Muscle of leg (tissue), 11 donors: ENCODE data around the gene PPP2R5C. TPM values are rescaled to one million over a fixed set of nuclear protein-coding genes. Genes with fewer than 3 reads are reported as not detected.

ENCODE experiments used
- DNase-seq: peaks from one replicate; pipeline ENCODE4 v3.0.0; 2013
- H3K27ac ChIP-seq: one replicate; pipeline ENCODE4 v1.5.1; 2013; ENCODE audit warnings: mild to moderate bottlenecking, low read length, control low read depth
- H3K27me3 ChIP-seq: one replicate; pipeline ENCODE4 v1.6.1; 2013; ENCODE audit warnings: low read length; ENCODE audit not compliant: control insufficient read depth, insufficient read depth
- H3K36me3 ChIP-seq: one replicate; pipeline ENCODE4 v1.6.1; 2013; ENCODE audit warnings: low read length; ENCODE audit not compliant: control insufficient read depth, insufficient read depth
- H3K4me1 ChIP-seq: one replicate; pipeline ENCODE4 v1.6.1; 2013; ENCODE audit warnings: low read length; ENCODE audit not compliant: control insufficient read depth, insufficient read depth
- H3K4me3 ChIP-seq: one replicate; pipeline ENCODE4 v1.5.1; 2013; ENCODE audit warnings: low read length, control low read depth
- H3K9me3 ChIP-seq: replicated peaks from 2 replicates; pipeline ENCODE4 v1.6.1; 2013; ENCODE audit warnings: low read depth, low read length; ENCODE audit not compliant: control insufficient read depth
- WGBS: methylation state at CpG from one replicate; pipeline ENCODE4 v1.1.5; 2013; ENCODE audit warnings: missing lambda C conversion rate; ENCODE audit not compliant: insufficient coverage; 5-methylcytosine and 5-hydroxymethylcytosine counted together
- polyA plus RNA-seq, 8 donors: library from polyadenylated mRNA; unstranded; fragments of 120-200 nt; gene quantifications; one replicate each; pipeline versions ENCODE4 v1.2.1 to v1.2.3, GENCODE V29; 2013; ENCODE audit warnings: inconsistent platforms in 1 of 8, low replicate concordance in 1 of 8; ENCODE audit not compliant: insufficient read length in 8 of 8, insufficient read depth in 1 of 8
- total RNA-seq: library from RNA; stranded (reverse); fragments of 120-200 nt; gene quantifications from one replicate; pipeline ENCODE4 v1.2.4, GENCODE V29; 2013

Gene PPP2R5C
- total and polyA plus RNA-seq, 9 donors, result 56.9 to 79.7 (median 65.9) TPM

DNA sequence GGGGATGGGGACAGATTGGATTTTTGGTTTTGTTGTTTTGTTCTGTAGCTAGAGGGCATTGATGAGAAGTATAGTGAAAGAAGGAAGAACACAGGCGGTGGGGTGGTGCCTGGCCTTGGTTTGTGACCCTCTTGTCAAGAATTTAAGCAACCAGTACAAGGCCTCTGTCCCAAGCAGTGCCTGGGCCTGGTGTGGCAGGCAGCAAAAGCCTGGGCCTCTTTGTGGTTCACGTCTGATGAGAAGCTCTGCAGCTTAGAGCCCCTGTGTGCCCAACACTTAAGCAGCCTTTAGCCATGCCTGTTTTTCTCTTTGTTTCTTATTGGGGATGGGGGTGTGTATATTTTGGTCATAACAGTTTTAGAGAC is 98.0 kb downstream of the PPP2R5C start:
- 94% methylated on average over 2 of the region's 2 CpGs for WGBS
- no peak overlapping the region for H3K27ac ChIP-seq
- H3K36me3 ChIP-seq, result peaks cover 32% of the 10 kb centered on the region

DNA sequence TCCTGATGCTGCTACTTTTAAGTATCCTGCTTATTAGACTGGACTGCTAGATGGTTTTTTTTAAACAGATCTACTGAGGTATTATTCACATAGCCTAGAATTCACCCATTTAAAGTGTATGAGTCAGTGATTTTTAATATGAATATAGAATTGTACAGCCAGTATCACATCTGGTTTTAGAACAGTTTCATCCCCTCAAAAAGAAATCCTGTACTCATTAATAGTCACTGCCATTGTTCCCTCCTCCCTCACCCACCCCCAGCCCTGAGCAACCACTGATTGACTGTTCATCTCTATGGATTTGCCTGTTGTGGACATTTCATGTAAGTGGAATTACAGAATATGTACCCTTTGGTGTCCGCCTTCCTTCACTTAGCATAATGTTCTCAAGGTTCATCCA is 98.4 kb downstream of the PPP2R5C start:
- no peak for DNase-seq
- H3K27me3 ChIP-seq, result no peaks in the 10 kb centered on the region
- no peaks in the 10 kb centered on the region for H3K4me1 ChIP-seq
- H3K4me3 ChIP-seq, result no peak overlapping the region
- no CpG with 5 or more reads among the region's 1 CpG for WGBS
- no peaks in the 10 kb centered on the region for H3K9me3 ChIP-seq
- H3K27ac ChIP-seq, result no peak overlapping the region
- peaks cover 36% of the 10 kb centered on the region for H3K36me3 ChIP-seq

More for the DNA sequence above, 98.0 kb downstream of the PPP2R5C start:
- no peaks in the 10 kb centered on the region for H3K9me3 ChIP-seq
- no peak for DNase-seq
- no peaks in the 10 kb centered on the region for H3K27me3 ChIP-seq
- H3K4me3 ChIP-seq, result no peak overlapping the region
- H3K4me1 ChIP-seq, result no peaks in the 10 kb centered on the region

DNA sequence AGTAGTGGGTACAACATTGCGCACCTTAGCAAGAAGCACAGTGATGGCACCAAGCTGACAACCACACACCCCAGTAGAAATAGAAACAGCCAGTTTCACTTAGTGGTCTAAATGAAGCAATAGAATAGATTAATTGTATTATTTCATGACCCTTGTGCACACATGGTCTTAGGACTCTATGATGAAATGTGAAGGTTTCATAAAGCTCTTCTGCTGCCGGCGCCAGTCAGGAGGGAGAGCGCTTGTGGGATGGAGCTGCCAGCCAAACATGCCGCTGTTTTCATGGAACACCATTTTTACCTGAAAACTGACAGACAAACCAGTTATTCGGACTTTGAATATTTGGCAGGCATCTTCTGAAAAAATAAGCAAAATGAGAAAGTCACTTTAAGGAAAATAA is 100.0 kb downstream of the PPP2R5C start:
- WGBS, result 90% methylated on average over 5 of the region's 6 CpGs
- no peaks in the 10 kb centered on the region for H3K4me1 ChIP-seq
- no peak overlapping the region for H3K27ac ChIP-seq

DNA sequence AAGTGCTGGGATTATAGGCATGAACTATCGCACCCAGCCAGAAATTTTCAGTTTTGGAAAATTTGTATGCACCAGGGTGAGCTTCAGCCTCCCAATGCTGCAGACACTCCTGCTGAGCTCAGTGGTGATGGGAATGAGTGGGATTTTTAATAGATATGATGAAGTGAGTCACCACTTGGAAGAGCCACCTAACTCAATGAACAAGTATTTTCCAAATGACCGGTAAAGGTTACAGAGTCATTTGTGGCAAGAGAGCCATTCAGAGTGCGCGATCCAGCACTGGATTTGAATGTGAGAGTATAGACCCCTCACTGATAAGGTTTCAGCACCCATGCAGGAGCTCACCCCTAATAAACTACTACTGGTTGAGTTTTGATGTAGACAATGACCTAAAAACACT is 100.7 kb downstream of the PPP2R5C start:
- H3K4me1 ChIP-seq, result no peaks in the 10 kb centered on the region
- no peaks in the 10 kb centered on the region for H3K27me3 ChIP-seq
- WGBS, result no CpG with 5 or more reads among the region's 4 CpGs
- DNase-seq, result peak; percentile 45
- peaks cover 42% of the 10 kb centered on the region for H3K36me3 ChIP-seq
- no peak overlapping the region for H3K4me3 ChIP-seq
- H3K9me3 ChIP-seq, result no peaks in the 10 kb centered on the region
- H3K27ac ChIP-seq, result no peak overlapping the region

More for the DNA sequence above, 100.0 kb downstream of the PPP2R5C start:
- H3K4me3 ChIP-seq, result no peak overlapping the region
- H3K36me3 ChIP-seq, result peaks cover 44% of the 10 kb centered on the region
- no peaks in the 10 kb centered on the region for H3K9me3 ChIP-seq
- H3K27me3 ChIP-seq, result no peaks in the 10 kb centered on the region
- no peak for DNase-seq

DNA sequence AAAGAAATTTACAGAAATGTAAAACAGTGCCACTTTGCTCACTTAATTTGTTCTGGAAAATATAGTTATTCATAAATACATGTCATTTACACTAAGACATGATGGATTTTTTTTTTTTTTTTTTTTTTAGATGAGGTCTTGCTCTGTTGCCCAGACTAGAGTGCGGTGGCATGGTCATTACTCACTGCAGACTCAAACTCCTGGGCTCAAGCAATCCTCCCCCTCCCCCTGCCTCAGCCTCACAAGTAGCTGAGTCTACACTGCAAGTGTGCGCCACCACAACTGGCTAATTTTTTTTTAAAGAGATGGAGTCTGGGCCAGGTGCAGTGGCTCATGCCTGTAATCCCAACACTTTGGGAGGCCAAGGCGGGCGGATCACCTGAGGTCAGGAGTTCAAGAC is 101.2 kb downstream of the PPP2R5C start:
- Histone ChIP-seq H3K9me3 (no peaks in the 10 kb centered on the region), H3K27me3 (no peaks in the 10 kb centered on the region), H3K4me1 (no peaks in the 10 kb centered on the region), H3K27ac (no peak overlapping the region), H3K36me3 (peaks cover 39% of the 10 kb centered on the region), H3K4me3 (no peak overlapping the region)
- WGBS, result no CpG with 5 or more reads among the region's 4 CpGs
- no peak for DNase-seq

DNA sequence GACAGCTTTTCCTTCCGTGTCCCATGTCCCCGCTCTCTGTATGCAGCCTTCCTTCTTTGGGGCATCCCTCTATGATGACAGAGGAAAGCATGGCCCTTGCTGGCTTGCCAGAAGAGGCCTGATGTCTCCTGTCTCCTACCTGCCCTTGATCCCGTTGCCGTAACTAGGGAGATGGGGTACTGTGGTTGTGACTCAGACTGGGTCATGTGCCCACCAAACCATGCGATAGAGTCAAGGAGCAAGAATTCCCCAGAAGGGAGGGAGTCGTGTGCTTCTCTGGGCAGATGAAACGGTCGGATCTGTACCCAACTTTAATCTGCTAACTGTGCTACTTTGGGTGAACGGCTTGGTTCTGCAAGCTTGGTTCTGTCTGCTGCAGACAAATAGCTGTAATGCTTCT is 103.8 kb downstream of the PPP2R5C start:
- WGBS, result 82% methylated on average over 9 of the region's 9 CpGs
- Histone ChIP-seq H3K9me3 (no peaks in the 10 kb centered on the region), H3K36me3 (peaks cover 28% of the 10 kb centered on the region), H3K27me3 (no peaks in the 10 kb centered on the region), H3K27ac (no peak overlapping the region), H3K4me1 (no peaks in the 10 kb centered on the region), H3K4me3 (no peak overlapping the region)
- DNase-seq, result no peak

DNA sequence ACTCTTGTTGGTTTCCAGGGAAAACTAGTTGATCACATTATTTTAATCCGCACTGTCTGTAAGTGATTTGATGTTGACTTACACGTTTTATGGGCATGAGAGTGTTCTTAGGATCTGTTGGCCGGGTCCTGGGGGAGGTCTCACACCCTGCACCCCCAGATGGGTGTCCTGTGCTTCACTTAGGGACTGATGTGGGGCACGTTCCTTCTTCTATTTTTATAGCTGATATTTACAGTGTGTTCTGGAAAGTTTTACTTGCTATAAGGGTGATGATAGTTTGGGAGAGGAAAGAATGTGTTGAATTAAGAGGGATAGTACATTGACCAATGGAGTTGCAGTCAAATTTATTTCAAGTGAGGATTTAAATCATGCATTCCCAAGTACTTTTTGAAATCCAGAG is 106.3 kb downstream of the PPP2R5C start:
- no peak overlapping the region for H3K27ac ChIP-seq
- no peaks in the 10 kb centered on the region for H3K4me1 ChIP-seq
- 60% methylated on average over 2 of the region's 4 CpGs for WGBS
- no peaks in the 10 kb centered on the region for H3K27me3 ChIP-seq
- no peaks in the 10 kb centered on the region for H3K9me3 ChIP-seq
- no peak for DNase-seq
- H3K36me3 ChIP-seq, result peaks cover 21% of the 10 kb centered on the region
- no peak overlapping the region for H3K4me3 ChIP-seq

DNA sequence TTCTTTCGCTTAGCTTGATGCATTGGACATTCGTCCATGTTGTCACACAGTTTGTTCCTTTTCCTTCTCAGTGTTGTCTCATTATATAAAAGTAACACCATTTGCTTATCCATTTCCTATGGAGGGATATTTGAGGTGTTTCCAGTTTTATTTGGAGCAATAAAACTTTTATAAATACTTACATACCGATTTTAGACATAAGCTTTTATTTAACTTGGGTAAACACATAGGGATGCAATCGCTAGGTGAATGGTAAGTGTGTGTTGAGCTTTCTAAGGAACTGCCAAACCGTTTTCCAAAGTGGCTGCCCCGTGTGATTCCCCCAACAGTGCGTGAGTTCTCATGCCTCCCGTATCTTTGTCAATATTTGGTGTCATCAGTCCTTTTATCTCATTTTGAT is 107.7 kb downstream of the PPP2R5C start:
- Histone ChIP-seq H3K9me3 (no peaks in the 10 kb centered on the region), H3K27me3 (no peaks in the 10 kb centered on the region), H3K4me1 (no peaks in the 10 kb centered on the region), H3K4me3 (no peak overlapping the region), H3K36me3 (peaks cover 15% of the 10 kb centered on the region), H3K27ac (no peak overlapping the region)
- DNase-seq, result no peak
- WGBS, result no CpG with 5 or more reads among the region's 8 CpGs

DNA sequence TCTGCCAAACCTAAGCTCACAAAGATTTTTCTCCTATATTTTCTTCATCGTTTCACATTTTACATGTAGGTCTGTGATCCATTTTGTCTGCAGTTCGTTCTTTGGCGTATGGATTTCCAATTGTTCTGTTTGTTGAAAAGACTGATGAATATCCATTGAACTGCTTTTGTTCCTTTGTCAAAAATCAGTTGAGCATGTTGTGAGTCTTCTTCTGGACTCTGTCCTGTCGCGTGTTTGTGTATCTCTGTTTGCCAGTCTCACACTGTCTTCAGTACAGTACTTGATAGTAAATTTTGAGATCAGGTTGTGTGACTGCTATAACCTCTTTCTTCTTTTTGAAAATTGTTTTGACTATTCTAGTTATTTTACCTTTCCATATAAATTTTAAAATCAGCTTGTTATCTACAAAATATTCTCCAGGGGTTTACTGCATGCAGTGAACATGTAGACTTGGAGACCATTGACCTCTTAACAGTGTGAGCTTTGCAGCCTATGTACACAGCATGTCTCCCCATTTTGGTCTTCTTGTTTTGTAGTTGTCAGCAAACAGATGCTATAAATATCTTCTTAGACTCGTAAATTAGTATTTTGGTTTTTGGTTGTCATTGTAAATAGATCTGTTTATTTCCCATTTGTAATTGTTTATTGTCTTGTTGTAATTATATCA is 108.9 kb downstream of the PPP2R5C start:
- DNase-seq, result no peak
- H3K27ac ChIP-seq, result no peak overlapping the region
- H3K4me1 ChIP-seq, result no peaks in the 10 kb centered on the region
- no peaks in the 10 kb centered on the region for H3K9me3 ChIP-seq
- no peak overlapping the region for H3K4me3 ChIP-seq
- peaks cover 3% of the 10 kb centered on the region for H3K36me3 ChIP-seq
- 100% methylated on average over 1 of the region's 6 CpGs for WGBS
- H3K27me3 ChIP-seq, result no peaks in the 10 kb centered on the region

DNA sequence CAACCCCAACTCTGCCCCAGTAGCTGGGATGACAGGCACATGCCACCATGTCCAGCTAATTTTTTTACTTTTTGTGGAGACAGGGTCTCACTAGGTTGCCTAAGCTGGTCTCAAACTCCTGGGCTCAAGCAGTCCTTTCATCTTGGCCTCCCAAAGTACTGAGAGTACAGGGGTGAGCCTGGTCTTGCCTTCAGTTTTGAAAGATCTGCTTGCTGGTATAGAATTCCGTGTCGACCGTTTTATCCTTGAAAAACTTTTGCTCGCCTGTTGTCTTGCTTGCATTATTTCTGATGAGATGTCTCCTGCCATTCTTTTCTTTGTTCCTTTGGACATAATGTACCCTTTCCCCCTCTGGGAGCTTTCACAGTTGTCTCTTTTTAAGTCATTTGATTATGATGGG is 110.8 kb downstream of the PPP2R5C start:
- Histone ChIP-seq H3K4me1 (peaks cover 3% of the 10 kb centered on the region), H3K36me3 (no peaks in the 10 kb centered on the region), H3K4me3 (no peak overlapping the region), H3K27me3 (no peaks in the 10 kb centered on the region), H3K9me3 (no peaks in the 10 kb centered on the region), H3K27ac (no peak overlapping the region)
- no CpG with 5 or more reads among the region's 4 CpGs for WGBS
- DNase-seq, result no peak
